ENCODE measurements around the gene JARID2. TPM values are rescaled to one million over a fixed set of nuclear protein-coding genes. Genes with fewer than 3 reads are reported as not detected.
A peak's percentile ranks its signal among the peaks of the same experiment; 100 is the strongest.

The JARID2 gene
- total RNA-seq, 1 donor from 2014 or later, result 43.9 TPM

GRCh38 chr6:15434263-15434662, 188.4 kb downstream of the JARID2 start:
- H3K9me3 Mint-ChIP-seq, result peaks cover 9% of the 10 kb centered on the region
- H3K4me1 Mint-ChIP-seq (ENCODE audit: unreplicated experiment), result peaks cover 73% of the 10 kb centered on the region
- TF ChIP-seq, protein P1, sequence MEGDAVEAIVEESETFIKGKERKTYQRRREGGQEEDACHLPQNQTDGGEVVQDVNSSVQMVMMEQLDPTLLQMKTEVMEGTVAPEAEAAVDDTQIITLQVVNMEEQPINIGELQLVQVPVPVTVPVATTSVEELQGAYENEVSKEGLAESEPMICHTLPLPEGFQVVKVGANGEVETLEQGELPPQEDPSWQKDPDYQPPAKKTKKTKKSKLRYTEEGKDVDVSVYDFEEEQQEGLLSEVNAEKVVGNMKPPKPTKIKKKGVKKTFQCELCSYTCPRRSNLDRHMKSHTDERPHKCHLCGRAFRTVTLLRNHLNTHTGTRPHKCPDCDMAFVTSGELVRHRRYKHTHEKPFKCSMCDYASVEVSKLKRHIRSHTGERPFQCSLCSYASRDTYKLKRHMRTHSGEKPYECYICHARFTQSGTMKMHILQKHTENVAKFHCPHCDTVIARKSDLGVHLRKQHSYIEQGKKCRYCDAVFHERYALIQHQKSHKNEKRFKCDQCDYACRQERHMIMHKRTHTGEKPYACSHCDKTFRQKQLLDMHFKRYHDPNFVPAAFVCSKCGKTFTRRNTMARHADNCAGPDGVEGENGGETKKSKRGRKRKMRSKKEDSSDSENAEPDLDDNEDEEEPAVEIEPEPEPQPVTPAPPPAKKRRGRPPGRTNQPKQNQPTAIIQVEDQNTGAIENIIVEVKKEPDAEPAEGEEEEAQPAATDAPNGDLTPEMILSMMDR (conservative IDR thresholded peaks at IDR 0.05), result no peak
- peak overlapping the region; percentile 39 for H3K27ac Mint-ChIP-seq
- H3K36me3 Mint-ChIP-seq, result peaks cover 15% of the 10 kb centered on the region
- no peaks in the 10 kb centered on the region for H3K27me3 Mint-ChIP-seq
- no peak for DNase-seq (ENCODE audit: extremely low spot score, unreplicated experiment)
- H3K4me3 Mint-ChIP-seq, result peak overlapping the region; percentile 12

DNA sequence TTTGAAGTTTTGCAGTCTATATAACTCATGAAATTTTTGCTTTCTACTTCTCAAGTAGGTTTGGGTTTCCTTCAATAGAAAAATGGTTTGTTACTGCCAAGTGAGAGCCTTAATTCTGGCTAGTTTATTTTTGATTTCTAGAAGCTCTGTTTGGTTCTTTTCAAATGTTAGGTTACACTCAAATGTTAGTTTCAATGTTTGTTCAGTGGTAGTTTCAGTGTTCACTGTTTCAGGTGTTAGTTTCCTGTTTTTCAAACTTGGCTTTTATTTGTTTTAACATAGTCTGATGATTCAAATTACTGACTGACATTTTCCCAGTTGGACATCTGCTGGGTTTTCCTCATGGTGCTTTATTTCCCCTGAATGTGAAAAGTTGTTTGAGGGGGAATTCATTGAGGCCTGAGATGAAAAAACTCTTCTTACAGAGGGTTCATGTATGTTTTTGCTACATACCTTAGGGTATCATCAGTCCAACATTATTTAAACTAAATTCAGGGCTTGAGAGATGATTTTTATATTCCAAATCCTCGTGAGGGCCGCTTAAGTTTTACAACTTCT, 189.0 kb downstream of the JARID2 start:
- TF ChIP-seq, protein P1 (conservative IDR thresholded peaks at IDR 0.05), result no peak
- Mint-ChIP-seq H3K27ac (peak overlapping the region; percentile 39), H3K27me3 (no peaks in the 10 kb centered on the region), H3K4me3 (no peak overlapping the region), H3K4me1 (ENCODE audit: unreplicated experiment) (peaks cover 75% of the 10 kb centered on the region), H3K36me3 (peaks cover 15% of the 10 kb centered on the region), H3K9me3 (peaks cover 9% of the 10 kb centered on the region)
- DNase-seq (ENCODE audit: extremely low spot score, unreplicated experiment), result no peak

GRCh38 chr6:15435468-15435867, 189.6 kb downstream of the JARID2 start:
- Mint-ChIP-seq H3K9me3 (peaks cover 9% of the 10 kb centered on the region), H3K36me3 (peaks cover 15% of the 10 kb centered on the region), H3K4me3 (no peak overlapping the region), H3K27me3 (no peaks in the 10 kb centered on the region), H3K4me1 (ENCODE audit: unreplicated experiment) (peaks cover 75% of the 10 kb centered on the region), H3K27ac (no peak overlapping the region)
- TF ChIP-seq, protein P1 (conservative IDR thresholded peaks at IDR 0.05), result no peak
- DNase-seq (ENCODE audit: extremely low spot score, unreplicated experiment), result no peak

DNA sequence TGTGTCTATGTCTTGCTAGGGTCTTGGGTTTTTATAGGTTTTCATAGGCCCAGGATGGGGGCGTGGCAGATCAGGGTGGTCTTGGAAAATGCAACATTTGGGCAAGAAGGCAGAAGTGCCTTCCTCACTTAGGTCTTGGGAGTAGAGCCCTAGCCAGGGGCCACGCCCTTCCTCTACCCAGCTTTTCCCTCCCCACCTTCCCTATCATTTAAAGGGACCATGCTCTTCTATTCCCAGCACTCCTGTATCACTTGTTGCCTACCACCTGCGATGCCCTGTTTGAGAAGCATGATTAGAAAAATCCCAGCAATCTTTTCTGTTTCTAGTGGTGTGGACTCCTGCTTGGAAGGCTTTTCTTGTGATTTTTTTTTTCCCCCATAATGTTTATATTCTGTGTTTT, 190.6 kb downstream of the JARID2 start:
- Mint-ChIP-seq H3K27ac (peak overlapping the region; percentile 44), H3K36me3 (peaks cover 15% of the 10 kb centered on the region), H3K4me3 (no peak overlapping the region), H3K27me3 (no peaks in the 10 kb centered on the region), H3K4me1 (ENCODE audit: unreplicated experiment) (peaks cover 75% of the 10 kb centered on the region), H3K9me3 (peaks cover 9% of the 10 kb centered on the region)
- TF ChIP-seq, protein P1 (conservative IDR thresholded peaks at IDR 0.05), result no peak
- DNase-seq (ENCODE audit: extremely low spot score, unreplicated experiment), result no peak

- TF ChIP-seq, protein P1 (conservative IDR thresholded peaks at IDR 0.05), result no peak
- H3K27me3 Mint-ChIP-seq, result no peaks in the 10 kb centered on the region
- peak overlapping the region; percentile 44 for H3K27ac Mint-ChIP-seq
- peaks cover 15% of the 10 kb centered on the region for H3K36me3 Mint-ChIP-seq
- H3K4me1 Mint-ChIP-seq (ENCODE audit: unreplicated experiment), result peaks cover 79% of the 10 kb centered on the region
- peaks cover 9% of the 10 kb centered on the region for H3K9me3 Mint-ChIP-seq
- DNase-seq (ENCODE audit: extremely low spot score, unreplicated experiment), result no peak
- H3K4me3 Mint-ChIP-seq, result no peak overlapping the region
Observed at GRCh38 chr6:15437090-15437635, 191.3 kb downstream of the JARID2 start.
